Measurements from ENCODE around the gene OR2T4. TPM values are rescaled to one million over a fixed set of nuclear protein-coding genes. Genes with fewer than 3 reads are reported as not detected.

Gene OR2T4
- total and polyA plus RNA-seq, 12 donors = not detected

DNA sequence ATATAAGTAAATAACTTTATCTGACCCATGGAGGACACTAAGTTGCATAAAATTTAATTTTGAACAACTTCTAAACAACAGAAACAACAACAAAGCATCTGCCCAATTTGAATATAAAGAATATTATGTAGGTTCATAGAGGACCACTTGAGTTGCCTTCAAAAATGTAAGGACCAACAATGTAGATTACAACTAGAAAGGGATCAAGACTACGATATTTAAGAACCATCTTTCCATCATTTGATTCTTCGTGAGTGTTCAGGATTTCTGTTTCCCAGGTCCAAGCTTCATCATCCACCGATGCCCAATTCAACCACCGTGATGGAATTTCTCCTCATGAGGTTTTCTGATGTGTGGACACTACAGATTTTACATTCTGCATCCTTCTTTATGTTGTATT, 13.0 kb upstream of the OR2T4 start, which contains the start of gene OR14C36:
Gene OR14C36, plus strand, starts transcription at position 301 of the 400 bp plus-strand sequence. Its CDS starts 0 bp downstream, at position 301.
- Histone ChIP-seq H3K9me3 (no peaks in the 10 kb centered on the region), H3K27me3 (no peaks in the 10 kb centered on the region), H3K36me3 (no peaks in the 10 kb centered on the region), H3K4me3 (no peak within 1 kb of the TSS), H3K27ac (no peak within 1 kb of the TSS), H3K4me1 (no peaks in the 10 kb centered on the region)
- ATAC-seq (no peak), DNase-seq (no peak)
- TF ChIP-seq, protein P1, sequence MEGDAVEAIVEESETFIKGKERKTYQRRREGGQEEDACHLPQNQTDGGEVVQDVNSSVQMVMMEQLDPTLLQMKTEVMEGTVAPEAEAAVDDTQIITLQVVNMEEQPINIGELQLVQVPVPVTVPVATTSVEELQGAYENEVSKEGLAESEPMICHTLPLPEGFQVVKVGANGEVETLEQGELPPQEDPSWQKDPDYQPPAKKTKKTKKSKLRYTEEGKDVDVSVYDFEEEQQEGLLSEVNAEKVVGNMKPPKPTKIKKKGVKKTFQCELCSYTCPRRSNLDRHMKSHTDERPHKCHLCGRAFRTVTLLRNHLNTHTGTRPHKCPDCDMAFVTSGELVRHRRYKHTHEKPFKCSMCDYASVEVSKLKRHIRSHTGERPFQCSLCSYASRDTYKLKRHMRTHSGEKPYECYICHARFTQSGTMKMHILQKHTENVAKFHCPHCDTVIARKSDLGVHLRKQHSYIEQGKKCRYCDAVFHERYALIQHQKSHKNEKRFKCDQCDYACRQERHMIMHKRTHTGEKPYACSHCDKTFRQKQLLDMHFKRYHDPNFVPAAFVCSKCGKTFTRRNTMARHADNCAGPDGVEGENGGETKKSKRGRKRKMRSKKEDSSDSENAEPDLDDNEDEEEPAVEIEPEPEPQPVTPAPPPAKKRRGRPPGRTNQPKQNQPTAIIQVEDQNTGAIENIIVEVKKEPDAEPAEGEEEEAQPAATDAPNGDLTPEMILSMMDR (IDR thresholded peaks at IDR 0.05) = no peak
- intact Hi-C loops (cut with DNase I) = no loop called here
- whole genome bisulfite sequencing, 2 donors = 55 to 65% methylated on average over 4 of the region's 4 CpGs

DNA sequence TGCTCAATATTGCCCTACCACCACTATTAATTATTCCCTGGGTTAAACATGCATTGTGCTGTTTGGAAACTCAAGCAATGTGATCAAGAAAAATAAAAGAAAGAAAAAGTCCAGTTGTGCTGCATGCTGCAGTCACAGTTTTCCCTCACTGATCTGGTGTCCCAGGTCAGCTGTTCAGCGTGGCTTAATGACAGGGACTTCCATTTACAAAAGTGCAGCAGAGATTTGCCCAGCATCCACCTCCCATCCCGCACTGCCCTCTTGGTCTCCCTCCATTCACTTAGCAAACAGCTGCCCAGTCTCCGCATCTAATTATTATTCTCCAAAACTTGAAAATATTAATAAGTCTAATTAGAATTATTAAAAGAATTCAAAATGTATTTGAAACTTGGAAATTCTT, 2.0 kb upstream of the OR2T4 start:
- Histone ChIP-seq H3K27ac (no peak overlapping the region), H3K27me3 (peaks cover 0 to 9% (median 0%) of the 10 kb centered on the region in 7 donors), H3K4me3 (no peak overlapping the region), H3K9me3 (peaks cover 0 to 11% (median 1%) of the 10 kb centered on the region in 11 donors), H3K36me3 (no peaks in the 10 kb centered on the region), H3K4me1 (no peaks in the 10 kb centered on the region)
- TF ChIP-seq, protein P1 (IDR thresholded peaks at IDR 0.05) = no peak
- ATAC-seq = no peak
- intact Hi-C loops (cut with DNase I) = no loop called here
- DNase-seq = no peak
- WGBS, 2 donors = 66 to 77% methylated on average over 3 of the region's 3 CpGs

DNA sequence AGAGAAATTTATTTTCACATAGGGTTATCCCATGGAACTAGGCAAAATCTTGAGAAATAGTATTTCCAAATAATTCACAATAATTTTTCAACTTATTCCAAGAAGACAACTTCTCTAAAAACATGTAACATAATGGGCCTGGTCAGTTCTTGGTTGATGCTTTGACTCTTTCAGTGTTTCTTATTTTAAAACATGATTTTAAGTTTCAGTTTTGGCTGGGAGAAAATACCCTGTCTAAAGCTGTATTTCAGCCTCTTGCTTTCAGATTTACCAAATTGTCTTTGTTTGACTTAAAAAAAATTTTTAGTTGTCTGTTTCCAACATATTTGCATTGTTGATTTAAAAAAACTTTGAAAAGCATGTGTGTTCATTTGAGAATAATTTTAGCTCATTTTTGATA, 5.1 kb downstream of the OR2T4 start:
- Histone ChIP-seq H3K36me3 (no peaks in the 10 kb centered on the region), H3K4me3 (no peak overlapping the region), H3K4me1 (no peaks in the 10 kb centered on the region), H3K27me3 (no peaks in the 10 kb centered on the region), H3K9me3 (peaks cover 0 to 35% (median 10%) of the 10 kb centered on the region in 11 donors), H3K27ac (no peak overlapping the region)
- TF ChIP-seq, protein P1 (IDR thresholded peaks at IDR 0.05) = no peak
- ATAC-seq (no peak), DNase-seq (no peak)
- intact Hi-C loops (cut with DNase I) = no loop called here

DNA sequence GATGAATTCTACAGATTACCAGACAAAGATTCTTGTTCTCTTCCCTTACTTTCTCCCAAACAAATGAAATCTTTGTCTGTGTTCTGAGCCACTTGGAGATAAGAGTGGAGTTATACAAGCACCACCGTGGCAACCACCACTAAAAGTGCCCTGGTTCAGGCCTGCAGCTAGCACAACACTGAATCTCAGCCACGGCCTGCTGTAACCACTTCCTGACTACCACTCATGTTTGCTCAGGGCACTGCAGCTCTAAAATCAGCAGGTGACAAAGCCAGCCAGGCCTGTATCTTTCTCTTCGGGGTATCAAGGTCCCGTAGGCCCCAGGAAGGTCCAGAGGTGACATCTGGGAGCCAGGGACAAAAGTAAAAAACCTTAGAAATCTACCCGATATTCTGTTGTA, 10.9 kb downstream of the OR2T4 start:
- intact Hi-C loops (cut with DNase I) = no loop called here
- ATAC-seq (no peak), DNase-seq (no peak)
- H3K27me3 ChIP-seq = no peaks in the 10 kb centered on the region
- TF ChIP-seq, protein P1 (IDR thresholded peaks at IDR 0.05) = no peak
- no peaks in the 10 kb centered on the region for H3K4me1 ChIP-seq
- no peaks in the 10 kb centered on the region for H3K36me3 ChIP-seq
- no peak overlapping the region for H3K4me3 ChIP-seq
- no peak overlapping the region for H3K27ac ChIP-seq
- peaks cover 0 to 18% (median 0%) of the 10 kb centered on the region in 11 donors for H3K9me3 ChIP-seq
- 67 to 74% methylated on average over 5 of the region's 5 CpGs for WGBS, 2 donors

All from heart right ventricle (tissue), 16 donors.